ENCODE data around the gene CYTIP.
A peak's percentile ranks its signal among the peaks of the same experiment; 100 is the strongest.
"Not testable (repeated sequence)": the region's sequence is repeated elsewhere in the genome, so short reads cannot be mapped to it uniquely, and the experiment has no call there.

Gene CYTIP

GRCh38 chr2:157402801-157403485 lies 40.9 kb downstream of the CYTIP start:
- not testable (repeated sequence) for H3K9me3 ChIP-seq (replicated peaks in 1 of 2; ENCODE audit: control insufficient read depth in 2 of 2, insufficient read depth in 1 of 2, low read depth in 1 of 2, low read length in 2 of 2); H4K8ac ChIP-seq (ENCODE audit: low read depth, low read length); H3K27me3 ChIP-seq (ENCODE audit: control insufficient read depth in 3 of 3, insufficient read depth in 3 of 3, low read depth in 1 of 3, low read length in 3 of 3); H3K79me1 ChIP-seq (ENCODE audit: low read depth, low read length); H3K4ac ChIP-seq (ENCODE audit: low read length); H3K4me1 ChIP-seq (ENCODE audit: control insufficient read depth in 2 of 2, insufficient read depth in 1 of 2, low read depth in 1 of 2, low read length in 2 of 2); H2AFZ ChIP-seq (ENCODE audit: low read length); H2BK120ac ChIP-seq (ENCODE audit: low read depth, low read length); H3K14ac ChIP-seq (ENCODE audit: low read length); H3K27ac ChIP-seq (replicated peaks; ENCODE audit: low read length); H2BK15ac ChIP-seq (ENCODE audit: low read length); H2BK5ac ChIP-seq (ENCODE audit: low read length); DNase-seq (ENCODE audit: low spot score); H3K4me3 ChIP-seq (ENCODE audit: low read length in 2 of 2); H3K36me3 ChIP-seq (replicated peaks in 1 of 2; ENCODE audit: control insufficient read depth in 2 of 2, insufficient read depth in 2 of 2, low read length in 2 of 2); H3K4me2 ChIP-seq (ENCODE audit: insufficient read depth, low read length, poor library complexity, severe bottlenecking); H2BK12ac ChIP-seq (ENCODE audit: low read length); H3K23ac ChIP-seq (ENCODE audit: low read depth, low read length, poor library complexity); H3K18ac ChIP-seq (ENCODE audit: low read length); H2AK5ac ChIP-seq (ENCODE audit: low read depth, low read length); H4K91ac ChIP-seq (ENCODE audit: low read depth, low read length, poor library complexity)
- H3K9ac ChIP-seq (ENCODE audit: low read depth, low read length, poor library complexity) = peak overlapping the region; percentile 21
- no CpG with 5 or more reads among the region's 15 CpGs for WGBS, 2 donors (ENCODE audit: extremely low coverage in 2 of 2, insufficient read length in 2 of 2, insufficient replicate concordance in 1 of 2)

GRCh38 chr2:157395811-157396210 lies 48.1 kb downstream of the CYTIP start:
- no peak overlapping the region for H3K27ac ChIP-seq (replicated peaks; ENCODE audit: low read length)
- no peak overlapping the region for H2AFZ ChIP-seq (ENCODE audit: low read length)
- H4K8ac ChIP-seq (ENCODE audit: low read depth, low read length) = no peak overlapping the region
- no peak overlapping the region for H3K23ac ChIP-seq (ENCODE audit: low read depth, low read length, poor library complexity)
- H3K27me3 ChIP-seq (ENCODE audit: control insufficient read depth in 3 of 3, insufficient read depth in 3 of 3, low read depth in 1 of 3, low read length in 3 of 3) = no peaks in the 10 kb centered on the region
- H3K4ac ChIP-seq (ENCODE audit: low read length) = no peak overlapping the region
- no peak overlapping the region for H2BK5ac ChIP-seq (ENCODE audit: low read length)
- H2BK15ac ChIP-seq (ENCODE audit: low read length) = no peak overlapping the region
- no peak overlapping the region for H2AK5ac ChIP-seq (ENCODE audit: low read depth, low read length)
- no peak overlapping the region for H3K18ac ChIP-seq (ENCODE audit: low read length)
- H3K4me3 ChIP-seq (ENCODE audit: low read length in 2 of 2) = no peak overlapping the region
- H2BK12ac ChIP-seq (ENCODE audit: low read length) = no peak overlapping the region
- H2BK120ac ChIP-seq (ENCODE audit: low read depth, low read length) = no peak overlapping the region
- no peaks in the 10 kb centered on the region for H3K9me3 ChIP-seq (replicated peaks in 1 of 2; ENCODE audit: control insufficient read depth in 2 of 2, insufficient read depth in 1 of 2, low read depth in 1 of 2, low read length in 2 of 2)
- H3K4me1 ChIP-seq (ENCODE audit: control insufficient read depth in 2 of 2, insufficient read depth in 1 of 2, low read depth in 1 of 2, low read length in 2 of 2) = no peaks in the 10 kb centered on the region
- no peak overlapping the region for H3K9ac ChIP-seq (ENCODE audit: low read depth, low read length, poor library complexity)
- H3K14ac ChIP-seq (ENCODE audit: low read length) = no peak overlapping the region
- no peak overlapping the region for H3K4me2 ChIP-seq (ENCODE audit: insufficient read depth, low read length, poor library complexity, severe bottlenecking)
- DNase-seq (ENCODE audit: low spot score) = no peak
- no peaks in the 10 kb centered on the region for H3K36me3 ChIP-seq (replicated peaks in 1 of 2; ENCODE audit: control insufficient read depth in 2 of 2, insufficient read depth in 2 of 2, low read length in 2 of 2)
- WGBS, 2 donors (ENCODE audit: extremely low coverage in 2 of 2, insufficient read length in 2 of 2, insufficient replicate concordance in 1 of 2) = 100% methylated on average over 1 of the region's 3 CpGs; no CpG with 5 or more reads in 1 of the 2 donors
- no peak overlapping the region for H4K91ac ChIP-seq (ENCODE audit: low read depth, low read length, poor library complexity)
- no peaks in the 10 kb centered on the region for H3K79me1 ChIP-seq (ENCODE audit: low read depth, low read length)

- Histone ChIP-seq H2AK5ac (ENCODE audit: low read depth, low read length) (no peak overlapping the region), H3K4me2 (ENCODE audit: insufficient read depth, low read length, poor library complexity, severe bottlenecking) (no peak overlapping the region), H4K91ac (ENCODE audit: low read depth, low read length, poor library complexity) (no peak overlapping the region), H3K9me3 (replicated peaks in 1 of 2; ENCODE audit: control insufficient read depth in 2 of 2, insufficient read depth in 1 of 2, low read depth in 1 of 2, low read length in 2 of 2) (no peaks in the 10 kb centered on the region), H2BK120ac (ENCODE audit: low read depth, low read length) (no peak overlapping the region), H3K4me3 (ENCODE audit: low read length in 2 of 2) (no peak overlapping the region), H2BK15ac (ENCODE audit: low read length) (no peak overlapping the region), H3K27ac (replicated peaks; ENCODE audit: low read length) (no peak overlapping the region), H3K79me1 (ENCODE audit: low read depth, low read length) (no peaks in the 10 kb centered on the region), H4K8ac (ENCODE audit: low read depth, low read length) (no peak overlapping the region), H3K4ac (ENCODE audit: low read length) (no peak overlapping the region), H2AFZ (ENCODE audit: low read length) (no peak overlapping the region), H3K27me3 (ENCODE audit: control insufficient read depth in 3 of 3, insufficient read depth in 3 of 3, low read depth in 1 of 3, low read length in 3 of 3) (no peaks in the 10 kb centered on the region), H3K4me1 (ENCODE audit: control insufficient read depth in 2 of 2, insufficient read depth in 1 of 2, low read depth in 1 of 2, low read length in 2 of 2) (no peaks in the 10 kb centered on the region), H3K23ac (ENCODE audit: low read depth, low read length, poor library complexity) (no peak overlapping the region), H3K18ac (ENCODE audit: low read length) (no peak overlapping the region), H3K36me3 (replicated peaks in 1 of 2; ENCODE audit: control insufficient read depth in 2 of 2, insufficient read depth in 2 of 2, low read length in 2 of 2) (no peaks in the 10 kb centered on the region), H2BK12ac (ENCODE audit: low read length) (no peak overlapping the region), H2BK5ac (ENCODE audit: low read length) (no peak overlapping the region), H3K9ac (ENCODE audit: low read depth, low read length, poor library complexity) (no peak overlapping the region), H3K14ac (ENCODE audit: low read length) (no peak overlapping the region)
- no CpG with 5 or more reads among the region's 1 CpG for WGBS, 2 donors (ENCODE audit: extremely low coverage in 2 of 2, insufficient read length in 2 of 2, insufficient replicate concordance in 1 of 2)
- no peak for DNase-seq (ENCODE audit: low spot score)
Observed at GRCh38 chr2:157394928-157395327, 49.0 kb downstream of the CYTIP start.

- Histone ChIP-seq H2AK5ac (ENCODE audit: low read depth, low read length) (no peak overlapping the region), H3K27me3 (ENCODE audit: control insufficient read depth in 3 of 3, insufficient read depth in 3 of 3, low read depth in 1 of 3, low read length in 3 of 3) (no peaks in the 10 kb centered on the region), H2BK15ac (ENCODE audit: low read length) (no peak overlapping the region), H3K79me1 (ENCODE audit: low read depth, low read length) (no peaks in the 10 kb centered on the region), H3K4me3 (ENCODE audit: low read length in 2 of 2) (no peak overlapping the region), H3K4me1 (ENCODE audit: control insufficient read depth in 2 of 2, insufficient read depth in 1 of 2, low read depth in 1 of 2, low read length in 2 of 2) (no peaks in the 10 kb centered on the region), H3K36me3 (replicated peaks in 1 of 2; ENCODE audit: control insufficient read depth in 2 of 2, insufficient read depth in 2 of 2, low read length in 2 of 2) (no peaks in the 10 kb centered on the region), H3K9me3 (replicated peaks in 1 of 2; ENCODE audit: control insufficient read depth in 2 of 2, insufficient read depth in 1 of 2, low read depth in 1 of 2, low read length in 2 of 2) (no peaks in the 10 kb centered on the region), H3K27ac (replicated peaks; ENCODE audit: low read length) (no peak overlapping the region), H3K4me2 (ENCODE audit: insufficient read depth, low read length, poor library complexity, severe bottlenecking) (no peak overlapping the region), H3K14ac (ENCODE audit: low read length) (no peak overlapping the region), H4K91ac (ENCODE audit: low read depth, low read length, poor library complexity) (no peak overlapping the region), H3K4ac (ENCODE audit: low read length) (no peak overlapping the region), H3K23ac (ENCODE audit: low read depth, low read length, poor library complexity) (no peak overlapping the region), H3K18ac (ENCODE audit: low read length) (no peak overlapping the region), H2AFZ (ENCODE audit: low read length) (no peak overlapping the region), H4K8ac (ENCODE audit: low read depth, low read length) (no peak overlapping the region), H2BK120ac (ENCODE audit: low read depth, low read length) (no peak overlapping the region), H2BK12ac (ENCODE audit: low read length) (no peak overlapping the region), H3K9ac (ENCODE audit: low read depth, low read length, poor library complexity) (no peak overlapping the region), H2BK5ac (ENCODE audit: low read length) (no peak overlapping the region)
- DNase-seq (ENCODE audit: low spot score) = no peak
- WGBS, 2 donors (ENCODE audit: extremely low coverage in 2 of 2, insufficient read length in 2 of 2, insufficient replicate concordance in 1 of 2) = no CpG with 5 or more reads among the region's 3 CpGs
Observed at GRCh38 chr2:157393348-157393747, 50.5 kb downstream of the CYTIP start.

Data from neuronal stem cell (in vitro differentiated cells).